H1 (cell line): ENCODE measurements around the gene BEND4. TPM values are rescaled to one million over a fixed set of nuclear protein-coding genes. Genes with fewer than 3 reads are reported as not detected.

Source experiments
- JUND ChIP-seq: IDR thresholded peaks from 2 replicates; pipeline ENCODE4 v1.6.1; 2011; ENCODE audit warnings: mild to moderate bottlenecking, improper control_type of control experiment, low read length
- polyA plus RNA-seq, 7 experiments: library from polyadenylated mRNA; depleted of rRNA in 3 of 7; stranded (reverse) in 5 of 7; unstranded in 2 of 7; fragments of >200 nt in 5 of 7; fragments of 200-250 nt in 2 of 7; gene quantifications; 1 replicate in 5 of 7; 2 replicates in 1 of 7; 4 replicates in 1 of 7; pipeline versions ENCODE4 v1.2.1 to v1.2.3, GENCODE V29; 2011 to 2013; ENCODE audit warnings: missing spikeins in 2 of 7, mixed read lengths in 2 of 7
- total RNA-seq: library from RNA; stranded (reverse); fragmentation: NEBNext Ultra II Directional; extraction: Animal tissue kit (Norgen Biotek cat#: 25700); gene quantifications from 2 replicates; pipeline ENCODE4 v1.2.1, GENCODE V29; 2021

The BEND4 gene
- total and polyA plus RNA-seq, 2 of the 8 experiments (the other 6 are each of a cell fraction or from before 2014, with no cell fraction given), result 12.2 to 45.4 TPM

- TF ChIP-seq JUND, result no peak
These were observed 74.2 kb downstream of the BEND4 start (continued) for GRCh38 chr4:42078184-42078801.
